OCI-M2 (cell line): ENCODE data around the gene ZNF699.
"Not testable (repeated sequence)": the region's sequence is repeated elsewhere in the genome, so short reads cannot be mapped to it uniquely, and the experiment has no call there.

ENCODE experiments used
- DNase-seq: peaks from one replicate; lab custom pipeline; 2025; ENCODE audit not compliant: unreplicated experiment; lab: John Stamatoyannopoulos, UW

Gene ZNF699

GRCh38 chr19:9289231-9289884 lies 20.3 kb downstream of the ZNF699 start:
- DNase-seq: no peak

GRCh38 chr19:9283485-9283884 lies 26.2 kb downstream of the ZNF699 start:
- not testable (repeated sequence) for DNase-seq

- DNase-seq: no peak
These were observed 58.4 kb downstream of the ZNF699 start for GRCh38 chr19:9251236-9251635.

GRCh38 chr19:9250630-9251029 lies 59.0 kb downstream of the ZNF699 start, which contains the start of gene OR7E24:
Gene OR7E24, plus strand, starts transcription at chr19:9250930. Its CDS starts 114 bp downstream, at chr19:9251044.
- no peak for DNase-seq
